Colonic mucosa (tissue), 4 donors: ENCODE data around the gene SYNPR. TPM values are rescaled to one million over a fixed set of nuclear protein-coding genes. Genes with fewer than 3 reads are reported as not detected.

ENCODE experiments used
- DNase-seq: peaks from one replicate; pipeline ENCODE4 v3.0.0-alpha.2; 2020
- H3K27ac ChIP-seq: fragments of 200-600 bp; one replicate; pipeline ENCODE4 v1.8.0; 2021
- H3K27me3 ChIP-seq: fragments of 200-600 bp; one replicate; pipeline ENCODE4 v1.8.0; 2021
- H3K36me3 ChIP-seq: fragments of 200-600 bp; one replicate; pipeline ENCODE4 v1.8.0; 2021
- H3K4me1 ChIP-seq: fragments of 200-600 bp; one replicate; pipeline ENCODE4 v1.8.0; 2021; ENCODE audit warnings: mild to moderate bottlenecking
- H3K4me3 ChIP-seq: fragments of 200-600 bp; one replicate; pipeline ENCODE4 v1.8.0; 2021
- H3K9ac ChIP-seq, 2 donors: one replicate each; pipeline ENCODE4 v1.7.0; 2013; ENCODE audit warnings: control low read depth in 2 of 2, low read depth in 2 of 2, low read length in 2 of 2
- H3K9me3 ChIP-seq: fragments of 200-600 bp; one replicate; pipeline ENCODE4 v1.8.0; 2021
- CTCF ChIP-seq: fragments of 200-600 bp; IDR thresholded peaks from one replicate; pipeline ENCODE4 v1.8.0; 2022; ENCODE audit warnings: antibody characterized with exemption, mild to moderate bottlenecking
- intact Hi-C: fragments of 100-400 bp; cut with DNase I; formaldehyde crosslinking; loops from one replicate; pipeline ENCODE4 v1.14.1; 2022
- total RNA-seq, 2 donors: library from RNA; stranded (reverse); fragmentation: NEBNext Ultra II Directional in 1 of 2; extraction: Animal tissue kit (Norgen Biotek cat#: 25700) in 1 of 2; gene quantifications; one replicate each; pipeline ENCODE4 v1.2.1, GENCODE V29; 2021
- donor health status: healthy.
- donor health status: DM: no; HTN: no; CAD: no.
- donor health status: DM: no; HTN: no; CAD: no.

The SYNPR gene
- total RNA-seq, 2 donors from 2014 or later, result 0.17 TPM; not detected in 1

GRCh38 chr3:63240381-63240902, 37.7 kb upstream of the SYNPR start:
- no peak overlapping the region for H3K27ac ChIP-seq
- no peaks in the 10 kb centered on the region for H3K9me3 ChIP-seq
- no peaks in the 10 kb centered on the region for H3K27me3 ChIP-seq
- TF ChIP-seq CTCF, result no peak
- no peak overlapping the region for H3K4me3 ChIP-seq
- H3K4me1 ChIP-seq, result no peaks in the 10 kb centered on the region
- intact Hi-C loops, result no loop called here
- no peak for DNase-seq
- H3K36me3 ChIP-seq, result no peaks in the 10 kb centered on the region
- no peak overlapping the region for H3K9ac ChIP-seq

- Histone ChIP-seq H3K27me3 (no peaks in the 10 kb centered on the region), H3K4me1 (no peaks in the 10 kb centered on the region), H3K27ac (no peak overlapping the region), H3K9ac (no peak overlapping the region), H3K9me3 (no peaks in the 10 kb centered on the region), H3K4me3 (no peak overlapping the region), H3K36me3 (no peaks in the 10 kb centered on the region)
- TF ChIP-seq CTCF, result no peak
- intact Hi-C loops, result no loop called here
- no peak for DNase-seq
Measured at GRCh38 chr3:63242124-63242523, 36.0 kb upstream of the SYNPR start.

GRCh38 chr3:63244486-63244885, 33.6 kb upstream of the SYNPR start:
- Histone ChIP-seq H3K27ac (no peak overlapping the region), H3K9ac (no peak overlapping the region), H3K36me3 (no peaks in the 10 kb centered on the region), H3K4me1 (no peaks in the 10 kb centered on the region), H3K4me3 (no peak overlapping the region), H3K9me3 (no peaks in the 10 kb centered on the region), H3K27me3 (no peaks in the 10 kb centered on the region)
- TF ChIP-seq CTCF, result no peak
- DNase-seq, result no peak
- intact Hi-C loops, result no loop called here

GRCh38 chr3:63245726-63246241, 32.3 kb upstream of the SYNPR start:
- H3K4me1 ChIP-seq, result no peaks in the 10 kb centered on the region
- no peak overlapping the region for H3K27ac ChIP-seq
- intact Hi-C loops, result no loop called here
- no peak for TF ChIP-seq CTCF
- no peaks in the 10 kb centered on the region for H3K9me3 ChIP-seq
- H3K9ac ChIP-seq, result no peak overlapping the region
- no peak for DNase-seq
- no peaks in the 10 kb centered on the region for H3K27me3 ChIP-seq
- no peak overlapping the region for H3K4me3 ChIP-seq
- H3K36me3 ChIP-seq, result no peaks in the 10 kb centered on the region

- no peak overlapping the region for H3K27ac ChIP-seq
- no peaks in the 10 kb centered on the region for H3K36me3 ChIP-seq
- no peak for TF ChIP-seq CTCF
- H3K9me3 ChIP-seq, result no peaks in the 10 kb centered on the region
- H3K27me3 ChIP-seq, result no peaks in the 10 kb centered on the region
- no peak overlapping the region for H3K4me3 ChIP-seq
- H3K9ac ChIP-seq, result no peak overlapping the region
- intact Hi-C loops, result no loop called here
- no peak for DNase-seq
- H3K4me1 ChIP-seq, result no peaks in the 10 kb centered on the region
Measured at GRCh38 chr3:63248015-63248414, 30.1 kb upstream of the SYNPR start.
